Measurements from ENCODE around the gene APRT. TPM values are rescaled to one million over a fixed set of nuclear protein-coding genes. Genes with fewer than 3 reads are reported as not detected.

Gene APRT
- total and polyA plus RNA-seq, 9 of the 15 experiments (the other 6 are each of a cell fraction or from before 2014, with no cell fraction given) = 41.7 to 409 (median 146) TPM

DNA sequence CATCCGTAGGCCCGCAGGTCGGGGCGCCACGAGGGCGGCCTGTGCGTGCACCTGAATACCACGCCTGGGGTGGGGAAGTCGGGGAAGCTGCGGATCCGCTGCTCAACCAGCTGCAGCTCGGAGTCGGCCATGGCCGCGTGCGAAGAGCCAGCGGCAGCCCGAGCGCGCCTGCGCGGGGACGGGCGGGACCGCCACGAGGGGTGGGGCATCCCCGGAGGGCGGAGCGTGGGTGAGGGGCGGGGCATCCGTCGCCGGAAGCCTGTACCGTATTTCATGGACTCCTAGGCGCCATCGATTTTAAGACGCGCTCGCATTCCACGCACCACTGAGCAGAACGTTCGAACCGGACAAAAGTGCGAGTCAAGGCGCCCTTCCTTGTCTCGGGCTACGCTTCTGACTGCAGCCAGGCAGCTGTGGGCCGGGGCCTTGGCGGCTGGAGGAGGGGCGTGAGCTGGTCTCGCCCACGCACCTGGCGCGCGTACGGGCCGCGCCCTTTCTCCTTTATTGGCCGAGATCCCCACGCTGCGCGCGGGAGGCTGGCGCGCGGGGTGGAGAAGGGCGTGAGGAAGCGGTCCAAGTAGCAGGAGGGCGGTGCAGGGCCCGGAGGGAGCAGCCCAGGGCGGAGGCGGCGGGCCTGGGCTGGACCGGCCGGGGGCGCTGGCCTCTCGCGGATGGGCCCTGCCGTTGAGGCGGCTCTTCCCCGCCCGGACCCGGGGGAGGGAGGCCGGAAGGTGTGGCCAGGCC is at the start of gene APRT (continued):
- TF ChIP-seq, protein P1, sequence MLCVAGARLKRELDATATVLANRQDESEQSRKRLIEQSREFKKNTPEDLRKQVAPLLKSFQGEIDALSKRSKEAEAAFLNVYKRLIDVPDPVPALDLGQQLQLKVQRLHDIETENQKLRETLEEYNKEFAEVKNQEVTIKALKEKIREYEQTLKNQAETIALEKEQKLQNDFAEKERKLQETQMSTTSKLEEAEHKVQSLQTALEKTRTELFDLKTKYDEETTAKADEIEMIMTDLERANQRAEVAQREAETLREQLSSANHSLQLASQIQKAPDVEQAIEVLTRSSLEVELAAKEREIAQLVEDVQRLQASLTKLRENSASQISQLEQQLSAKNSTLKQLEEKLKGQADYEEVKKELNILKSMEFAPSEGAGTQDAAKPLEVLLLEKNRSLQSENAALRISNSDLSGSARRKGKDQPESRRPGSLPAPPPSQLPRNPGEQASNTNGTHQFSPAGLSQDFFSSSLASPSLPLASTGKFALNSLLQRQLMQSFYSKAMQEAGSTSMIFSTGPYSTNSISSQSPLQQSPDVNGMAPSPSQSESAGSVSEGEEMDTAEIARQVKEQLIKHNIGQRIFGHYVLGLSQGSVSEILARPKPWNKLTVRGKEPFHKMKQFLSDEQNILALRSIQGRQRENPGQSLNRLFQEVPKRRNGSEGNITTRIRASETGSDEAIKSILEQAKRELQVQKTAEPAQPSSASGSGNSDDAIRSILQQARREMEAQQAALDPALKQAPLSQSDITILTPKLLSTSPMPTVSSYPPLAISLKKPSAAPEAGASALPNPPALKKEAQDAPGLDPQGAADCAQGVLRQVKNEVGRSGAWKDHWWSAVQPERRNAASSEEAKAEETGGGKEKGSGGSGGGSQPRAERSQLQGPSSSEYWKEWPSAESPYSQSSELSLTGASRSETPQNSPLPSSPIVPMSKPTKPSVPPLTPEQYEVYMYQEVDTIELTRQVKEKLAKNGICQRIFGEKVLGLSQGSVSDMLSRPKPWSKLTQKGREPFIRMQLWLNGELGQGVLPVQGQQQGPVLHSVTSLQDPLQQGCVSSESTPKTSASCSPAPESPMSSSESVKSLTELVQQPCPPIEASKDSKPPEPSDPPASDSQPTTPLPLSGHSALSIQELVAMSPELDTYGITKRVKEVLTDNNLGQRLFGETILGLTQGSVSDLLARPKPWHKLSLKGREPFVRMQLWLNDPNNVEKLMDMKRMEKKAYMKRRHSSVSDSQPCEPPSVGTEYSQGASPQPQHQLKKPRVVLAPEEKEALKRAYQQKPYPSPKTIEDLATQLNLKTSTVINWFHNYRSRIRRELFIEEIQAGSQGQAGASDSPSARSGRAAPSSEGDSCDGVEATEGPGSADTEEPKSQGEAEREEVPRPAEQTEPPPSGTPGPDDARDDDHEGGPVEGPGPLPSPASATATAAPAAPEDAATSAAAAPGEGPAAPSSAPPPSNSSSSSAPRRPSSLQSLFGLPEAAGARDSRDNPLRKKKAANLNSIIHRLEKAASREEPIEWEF (CRISPR knock-in tag; IDR thresholded peaks at IDR 0.05) = no peak
- no peak; the same call in 1 of the 2 replicates for TF ChIP-seq FOSL1 (tag; conservative IDR thresholded peaks at IDR 0.05)
- TF ChIP-seq, protein P2, sequence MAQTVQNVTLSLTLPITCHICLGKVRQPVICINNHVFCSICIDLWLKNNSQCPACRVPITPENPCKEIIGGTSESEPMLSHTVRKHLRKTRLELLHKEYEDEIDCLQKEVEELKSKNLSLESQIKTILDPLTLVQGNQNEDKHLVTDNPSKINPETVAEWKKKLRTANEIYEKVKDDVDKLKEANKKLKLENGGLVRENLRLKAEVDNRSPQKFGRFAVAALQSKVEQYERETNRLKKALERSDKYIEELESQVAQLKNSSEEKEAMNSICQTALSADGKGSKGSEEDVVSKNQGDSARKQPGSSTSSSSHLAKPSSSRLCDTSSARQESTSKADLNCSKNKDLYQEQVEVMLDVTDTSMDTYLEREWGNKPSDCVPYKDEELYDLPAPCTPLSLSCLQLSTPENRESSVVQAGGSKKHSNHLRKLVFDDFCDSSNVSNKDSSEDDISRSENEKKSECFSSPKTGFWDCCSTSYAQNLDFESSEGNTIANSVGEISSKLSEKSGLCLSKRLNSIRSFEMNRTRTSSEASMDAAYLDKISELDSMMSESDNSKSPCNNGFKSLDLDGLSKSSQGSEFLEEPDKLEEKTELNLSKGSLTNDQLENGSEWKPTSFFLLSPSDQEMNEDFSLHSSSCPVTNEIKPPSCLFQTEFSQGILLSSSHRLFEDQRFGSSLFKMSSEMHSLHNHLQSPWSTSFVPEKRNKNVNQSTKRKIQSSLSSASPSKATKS (CRISPR knock-in tag; IDR thresholded peaks at IDR 0.05) = no peak
- no peak for TF ChIP-seq COPS2 (conservative IDR thresholded peaks at IDR 0.05)
- TF ChIP-seq ZKSCAN1 (IDR thresholded peaks at IDR 0.05; ENCODE audit: low read depth, low read length) = no peak
- TF ChIP-seq, protein P3, sequence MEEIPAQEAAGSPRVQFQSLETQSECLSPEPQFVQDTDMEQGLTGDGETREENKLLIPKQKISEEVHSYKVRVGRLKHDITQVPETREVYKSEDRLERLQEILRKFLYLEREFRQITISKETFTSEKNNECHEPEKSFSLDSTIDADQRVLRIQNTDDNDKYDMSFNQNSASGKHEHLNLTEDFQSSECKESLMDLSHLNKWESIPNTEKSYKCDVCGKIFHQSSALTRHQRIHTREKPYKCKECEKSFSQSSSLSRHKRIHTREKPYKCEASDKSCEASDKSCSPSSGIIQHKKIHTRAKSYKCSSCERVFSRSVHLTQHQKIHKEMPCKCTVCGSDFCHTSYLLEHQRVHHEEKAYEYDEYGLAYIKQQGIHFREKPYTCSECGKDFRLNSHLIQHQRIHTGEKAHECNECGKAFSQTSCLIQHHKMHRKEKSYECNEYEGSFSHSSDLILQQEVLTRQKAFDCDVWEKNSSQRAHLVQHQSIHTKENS (CRISPR knock-in tag; IDR thresholded peaks at IDR 0.05) = no peak
- no peak for TF ChIP-seq ZNF707 (CRISPR knock-in tag; conservative IDR thresholded peaks at IDR 0.05)
- TF ChIP-seq, protein P4, sequence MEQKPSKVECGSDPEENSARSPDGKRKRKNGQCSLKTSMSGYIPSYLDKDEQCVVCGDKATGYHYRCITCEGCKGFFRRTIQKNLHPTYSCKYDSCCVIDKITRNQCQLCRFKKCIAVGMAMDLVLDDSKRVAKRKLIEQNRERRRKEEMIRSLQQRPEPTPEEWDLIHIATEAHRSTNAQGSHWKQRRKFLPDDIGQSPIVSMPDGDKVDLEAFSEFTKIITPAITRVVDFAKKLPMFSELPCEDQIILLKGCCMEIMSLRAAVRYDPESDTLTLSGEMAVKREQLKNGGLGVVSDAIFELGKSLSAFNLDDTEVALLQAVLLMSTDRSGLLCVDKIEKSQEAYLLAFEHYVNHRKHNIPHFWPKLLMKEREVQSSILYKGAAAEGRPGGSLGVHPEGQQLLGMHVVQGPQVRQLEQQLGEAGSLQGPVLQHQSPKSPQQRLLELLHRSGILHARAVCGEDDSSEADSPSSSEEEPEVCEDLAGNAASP (IDR thresholded peaks at IDR 0.05) = no peak
